PFSK-1 (cell line): Measurements from ENCODE around the gene SHISA7.

Experiments
- FOXP2 ChIP-seq: optimal IDR thresholded peaks from 2 replicates; pipeline ENCODE3; 2011; ENCODE audit warnings: borderline replicate concordance, control low read depth, inconsistent platforms; ENCODE audit not compliant: insufficient read depth; ENCODE audit errors: extremely low read length, extremely low read depth
- POLR2AphosphoS5 ChIP-seq: IDR thresholded peaks from 2 replicates; pipeline ENCODE4 v1.6.1; 2012; ENCODE audit warnings: low read depth, mild to moderate bottlenecking, control low read depth, low read length, moderate library complexity
- REST ChIP-seq, 2 experiments: IDR thresholded peaks; 2 replicates each; pipeline versions ENCODE4 v1.6.1 to v1.8.0; 2011 to 2012; ENCODE audit warnings: low read depth in 2 of 2, low read length in 2 of 2, control low read depth in 1 of 2, inconsistent platforms in 1 of 2, mild to moderate bottlenecking in 1 of 2, moderate library complexity in 1 of 2; ENCODE audit not compliant: insufficient read depth in 1 of 2
- SIN3A ChIP-seq: IDR thresholded peaks from 2 replicates; pipeline ENCODE4 v1.6.1; 2012; ENCODE audit warnings: mild to moderate bottlenecking, low read length, moderate library complexity, borderline replicate concordance; ENCODE audit not compliant: insufficient read depth
- TAF1 ChIP-seq: IDR thresholded peaks from 2 replicates; pipeline ENCODE4 v1.6.1; 2012; ENCODE audit warnings: low read length, control low read depth, borderline replicate concordance; ENCODE audit not compliant: insufficient read depth

The SHISA7 gene

GRCh38 chr19:55486043-55486970 lies 43.2 kb upstream of the SHISA7 start:
- no peak for TF ChIP-seq TAF1
- no peak for TF ChIP-seq FOXP2
- no peak; the same call in 1 of the 2 replicates for TF ChIP-seq POLR2AphosphoS5
- no peak for TF ChIP-seq SIN3A
- no peak for TF ChIP-seq REST (IDR thresholded peaks at IDR 0.05; ENCODE audit: insufficient read depth in 1 of 2, low read depth in 2 of 2, low read length in 2 of 2)

GRCh38 chr19:55485439-55486011 lies 42.4 kb upstream of the SHISA7 start:
- TF ChIP-seq SIN3A (no peak), REST (IDR thresholded peaks at IDR 0.05; ENCODE audit: insufficient read depth in 1 of 2, low read depth in 2 of 2, low read length in 2 of 2) (no peak), FOXP2 (no peak), TAF1 (no peak), POLR2AphosphoS5 (no peak; the same call in 1 of the 2 replicates)

- TF ChIP-seq SIN3A (peak; percentile 70; the same call in 1 of the 2 replicates), FOXP2 (peak; percentile 39), REST (IDR thresholded peaks at IDR 0.05; ENCODE audit: insufficient read depth in 1 of 2, low read depth in 2 of 2, low read length in 2 of 2) (no peak)
These were observed 41.7 kb upstream of the SHISA7 start, which contains the start of gene NAT14 for GRCh38 chr19:55484593-55485438. TSS of gene NAT14 (plus strand) at chr19:55485188. CDS start at chr19:55485709, 521 bp downstream.

- TF ChIP-seq TAF1 (no peak), REST (IDR thresholded peaks at IDR 0.05; ENCODE audit: insufficient read depth in 1 of 2, low read depth in 2 of 2, low read length in 2 of 2) (peak in 1 of 2 experiments; percentile 44; a peak in 1 of 4 replicates), FOXP2 (no peak), POLR2AphosphoS5 (no peak), SIN3A (no peak)
These were observed 40.8 kb upstream of the SHISA7 start for GRCh38 chr19:55483706-55484592.
